ENCODE measurements around the gene IQCE.

DNA sequence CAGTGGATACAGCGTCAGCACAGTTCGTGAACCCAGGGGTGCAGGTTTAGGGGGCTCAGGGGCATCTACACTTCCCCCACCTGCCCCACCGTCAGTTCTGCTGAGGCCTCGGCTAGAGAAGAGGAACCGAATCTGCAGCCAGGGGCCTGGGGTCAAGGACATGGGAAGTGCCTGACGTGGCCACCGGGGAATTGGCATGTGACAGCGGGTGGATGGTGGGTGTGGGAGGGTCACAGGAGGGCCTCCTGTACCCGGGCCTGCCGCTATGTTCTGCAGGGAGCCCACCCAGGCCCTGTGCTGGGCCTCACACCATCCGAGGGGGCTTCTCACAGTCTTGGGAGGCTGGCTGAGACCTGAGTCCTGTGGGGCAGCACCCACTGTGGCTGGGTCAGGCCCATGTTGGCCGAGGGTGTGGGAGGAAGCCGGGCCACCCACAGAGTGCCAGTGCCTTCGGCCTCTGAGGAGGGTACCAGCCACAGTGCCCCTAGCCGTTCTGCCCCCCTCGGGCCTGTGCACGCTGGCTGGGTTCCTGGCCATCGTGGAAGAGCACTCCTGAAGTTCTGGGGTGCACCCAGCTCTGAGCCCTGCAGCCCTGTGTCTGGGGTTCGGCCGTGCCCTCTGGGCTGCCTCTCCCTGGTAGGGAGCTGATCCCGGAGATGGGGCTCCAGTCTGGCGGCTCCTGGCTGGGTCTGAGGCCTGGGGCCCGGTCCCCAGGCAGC, 78.9 kb downstream of the IQCE start:
- TF ChIP-seq, protein P1, sequence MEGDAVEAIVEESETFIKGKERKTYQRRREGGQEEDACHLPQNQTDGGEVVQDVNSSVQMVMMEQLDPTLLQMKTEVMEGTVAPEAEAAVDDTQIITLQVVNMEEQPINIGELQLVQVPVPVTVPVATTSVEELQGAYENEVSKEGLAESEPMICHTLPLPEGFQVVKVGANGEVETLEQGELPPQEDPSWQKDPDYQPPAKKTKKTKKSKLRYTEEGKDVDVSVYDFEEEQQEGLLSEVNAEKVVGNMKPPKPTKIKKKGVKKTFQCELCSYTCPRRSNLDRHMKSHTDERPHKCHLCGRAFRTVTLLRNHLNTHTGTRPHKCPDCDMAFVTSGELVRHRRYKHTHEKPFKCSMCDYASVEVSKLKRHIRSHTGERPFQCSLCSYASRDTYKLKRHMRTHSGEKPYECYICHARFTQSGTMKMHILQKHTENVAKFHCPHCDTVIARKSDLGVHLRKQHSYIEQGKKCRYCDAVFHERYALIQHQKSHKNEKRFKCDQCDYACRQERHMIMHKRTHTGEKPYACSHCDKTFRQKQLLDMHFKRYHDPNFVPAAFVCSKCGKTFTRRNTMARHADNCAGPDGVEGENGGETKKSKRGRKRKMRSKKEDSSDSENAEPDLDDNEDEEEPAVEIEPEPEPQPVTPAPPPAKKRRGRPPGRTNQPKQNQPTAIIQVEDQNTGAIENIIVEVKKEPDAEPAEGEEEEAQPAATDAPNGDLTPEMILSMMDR (IDR thresholded peaks at IDR 0.05): no peak
- no peak for TF ChIP-seq POLR2A (IDR thresholded peaks at IDR 0.05)
